Calu3 (cell line): ENCODE data around the gene TFF3. TPM values are rescaled to one million over a fixed set of nuclear protein-coding genes. Genes with fewer than 3 reads are reported as not detected.

ENCODE experiments used
- BruUV-seq: library from RNA; stranded (reverse); fragments of 400-500 nt; replicated peaks from 2 replicates; lab custom pipeline; 2021; lab: Mats Ljungman, UMichigan
- CTCF ChIA-PET: fragments of 300-600 bp; sonication (Branson Sonifier 250); formaldehyde crosslinking; loops from one replicate; lab custom pipeline; 2022; ENCODE audit warnings: antibody characterized with exemption; lab: Charles Lee
- DNase-seq: peaks from one replicate; pipeline ENCODE4 v3.0.0; 2022
- H3K27ac Mint-ChIP-seq: one replicate; pipeline ENCODE4 v1.8.0; 2022; ENCODE audit warnings: mixed read lengths; ENCODE audit not compliant: unreplicated experiment
- H3K27me3 Mint-ChIP-seq: one replicate; pipeline ENCODE4 v1.8.0; 2022; ENCODE audit warnings: mixed read lengths; ENCODE audit not compliant: unreplicated experiment
- H3K36me3 Mint-ChIP-seq: one replicate; pipeline ENCODE4 v1.8.0; 2022; ENCODE audit warnings: mild to moderate bottlenecking, moderate library complexity, mixed read lengths; ENCODE audit not compliant: insufficient read depth, unreplicated experiment
- H3K4me1 Mint-ChIP-seq: one replicate; pipeline ENCODE4 v1.8.0; 2022; ENCODE audit warnings: mild to moderate bottlenecking, low read depth, mixed read lengths; ENCODE audit not compliant: unreplicated experiment
- H3K4me3 Mint-ChIP-seq: one replicate; pipeline ENCODE4 v1.8.0; 2022; ENCODE audit warnings: mild to moderate bottlenecking, low read depth, moderate library complexity, mixed read lengths; ENCODE audit not compliant: unreplicated experiment
- H3K9me3 Mint-ChIP-seq: one replicate; pipeline ENCODE4 v1.8.0; 2022; ENCODE audit warnings: low read depth, mixed read lengths; ENCODE audit not compliant: unreplicated experiment
- CTCF ChIP-seq: fragments of 200-600 bp; IDR thresholded peaks from one replicate; pipeline ENCODE4 v1.8.0; 2022; ENCODE audit warnings: antibody characterized with exemption; ENCODE audit not compliant: unreplicated experiment
- intact Hi-C: fragments of 100-400 bp; cut with micrococcal nuclease; formaldehyde crosslinking; loops from one replicate; pipeline ENCODE4 v1.10.0; 2022; ENCODE audit not compliant: unreplicated experiment
- total RNA-seq: library from RNA; stranded (reverse); gene quantifications from 2 replicates; pipeline ENCODE4 v1.2.3, GENCODE V29; 2022

The TFF3 gene
- total RNA-seq, 1 experiment from 2014 or later, result not detected

- no TSS peak for BruUV-seq
- no peak overlapping the region for H3K4me3 Mint-ChIP-seq
- no peak for DNase-seq
- TF ChIP-seq CTCF, result no peak
- H3K9me3 Mint-ChIP-seq, result no peaks in the 10 kb centered on the region
- peaks cover 49% of the 10 kb centered on the region for H3K27me3 Mint-ChIP-seq
- no peak overlapping the region for H3K27ac Mint-ChIP-seq
- CTCF ChIA-PET, result interaction anchor here (0.6 to 1.2 kb wide), 2 partner anchors 55 to 144 kb away, joined by 3 to 4 read pairs; no protein-coding TSS in a partner anchor
- H3K36me3 Mint-ChIP-seq, result no peaks in the 10 kb centered on the region
- peaks cover 6% of the 10 kb centered on the region for H3K4me1 Mint-ChIP-seq
- intact Hi-C loops, result no loop called here
Measured at GRCh38 chr21:42308161-42308913, 6.9 kb downstream of the TFF3 start.

GRCh38 chr21:42307106-42307505, 8.1 kb downstream of the TFF3 start:
- Mint-ChIP-seq H3K27me3 (peaks cover 49% of the 10 kb centered on the region), H3K4me1 (peaks cover 6% of the 10 kb centered on the region), H3K4me3 (no peak overlapping the region), H3K36me3 (no peaks in the 10 kb centered on the region), H3K27ac (no peak overlapping the region), H3K9me3 (no peaks in the 10 kb centered on the region)
- intact Hi-C loops, result no loop called here
- no peak for DNase-seq
- TF ChIP-seq CTCF, result no peak
- no TSS peak for BruUV-seq
- CTCF ChIA-PET, result no interaction called here

GRCh38 chr21:42306366-42307035, 8.7 kb downstream of the TFF3 start:
- Mint-ChIP-seq H3K27me3 (peaks cover 49% of the 10 kb centered on the region), H3K4me3 (no peak overlapping the region), H3K4me1 (peaks cover 6% of the 10 kb centered on the region), H3K36me3 (no peaks in the 10 kb centered on the region), H3K27ac (no peak overlapping the region), H3K9me3 (no peaks in the 10 kb centered on the region)
- no peak for TF ChIP-seq CTCF
- CTCF ChIA-PET, result no interaction called here
- BruUV-seq, result no TSS peak
- no peak for DNase-seq
- intact Hi-C loops, result no loop called here

GRCh38 chr21:42305707-42306147, 9.5 kb downstream of the TFF3 start:
- H3K4me3 Mint-ChIP-seq, result no peak overlapping the region
- BruUV-seq, result no TSS peak
- H3K27ac Mint-ChIP-seq, result no peak overlapping the region
- CTCF ChIA-PET, result no interaction called here
- H3K36me3 Mint-ChIP-seq, result no peaks in the 10 kb centered on the region
- intact Hi-C loops, result no loop called here
- H3K27me3 Mint-ChIP-seq, result peaks cover 46% of the 10 kb centered on the region
- TF ChIP-seq CTCF, result no peak
- H3K9me3 Mint-ChIP-seq, result no peaks in the 10 kb centered on the region
- H3K4me1 Mint-ChIP-seq, result peaks cover 6% of the 10 kb centered on the region
- no peak for DNase-seq
